ENCODE results near the gene CFAP53. TPM values are rescaled to one million over a fixed set of nuclear protein-coding genes. Genes with fewer than 3 reads are reported as not detected.
"Not testable (repeated sequence)": the region's sequence is repeated elsewhere in the genome, so short reads cannot be mapped to it uniquely, and the experiment has no call there.

CFAP53 gene
- polyA plus RNA-seq: not detected

- Mint-ChIP-seq H3K4me1 (peaks cover 14 to 25% (median 18%) of the 10 kb centered on the region in 3 donors), H3K27me3 (no peaks in the 10 kb centered on the region), H3K9me3 (no peaks in the 10 kb centered on the region), H3K36me3 (no peaks in the 10 kb centered on the region), H3K4me3 (peak within 1 kb of the TSS; percentile 80 to 95 (median 90)), H3K27ac (peak within 1 kb of the TSS; percentile 88 to 96 (median 94))
Measured at GRCh38 chr18:50266248-50266704, at the start of gene CFAP53. Gene CFAP53, minus strand, starts transcription at chr18:50266495. Its CDS starts 91 bp downstream, at chr18:50266404.

DNA sequence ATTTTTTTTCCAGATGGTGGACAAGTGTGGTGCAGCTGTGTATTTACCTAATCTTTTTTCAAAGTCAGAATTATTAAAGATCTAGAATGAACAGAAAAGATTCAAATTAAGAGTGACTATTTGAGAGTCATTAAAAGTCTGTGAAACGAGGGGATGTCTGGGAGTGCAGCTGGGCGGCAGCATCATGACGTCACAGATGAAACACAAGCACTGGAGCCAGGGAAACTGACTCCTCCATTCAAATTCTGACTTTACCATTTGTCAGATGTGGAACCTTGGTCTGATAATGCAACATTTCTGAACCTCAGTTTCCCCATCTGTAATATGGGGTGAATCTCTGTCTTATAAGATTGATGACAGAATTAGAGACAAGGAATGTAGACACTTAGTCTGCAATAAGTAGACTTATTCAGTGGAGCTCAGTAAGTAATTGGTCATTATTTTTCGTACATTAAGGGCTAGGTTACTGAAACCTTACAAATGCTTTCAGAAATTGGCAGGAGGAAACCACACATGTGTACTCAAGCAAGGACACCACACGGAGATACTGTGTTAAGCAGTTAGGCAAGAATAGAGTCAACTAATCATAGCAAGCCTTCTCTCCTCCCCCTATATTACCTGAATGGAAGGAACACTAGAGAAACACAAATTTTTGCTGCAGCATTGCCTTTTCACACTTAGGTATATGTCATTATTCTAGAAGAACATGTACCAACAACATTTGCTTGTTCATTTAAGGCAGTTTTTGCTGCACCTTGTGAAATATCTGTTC lies 49.0 kb upstream of the CFAP53 start:
- Mint-ChIP-seq H3K27ac (peak overlapping the region in 1 of 3 donors; percentile 41), H3K27me3 (peaks cover 3% of the 10 kb centered on the region), H3K9me3 (peaks cover 0 to 5% (median 0%) of the 10 kb centered on the region in 3 donors), H3K36me3 (no peaks in the 10 kb centered on the region), H3K4me3 (peak overlapping the region in 2 of 4 donors; percentile 71 to 82), H3K4me1 (peaks cover 36 to 52% (median 39%) of the 10 kb centered on the region in 3 donors)

DNA sequence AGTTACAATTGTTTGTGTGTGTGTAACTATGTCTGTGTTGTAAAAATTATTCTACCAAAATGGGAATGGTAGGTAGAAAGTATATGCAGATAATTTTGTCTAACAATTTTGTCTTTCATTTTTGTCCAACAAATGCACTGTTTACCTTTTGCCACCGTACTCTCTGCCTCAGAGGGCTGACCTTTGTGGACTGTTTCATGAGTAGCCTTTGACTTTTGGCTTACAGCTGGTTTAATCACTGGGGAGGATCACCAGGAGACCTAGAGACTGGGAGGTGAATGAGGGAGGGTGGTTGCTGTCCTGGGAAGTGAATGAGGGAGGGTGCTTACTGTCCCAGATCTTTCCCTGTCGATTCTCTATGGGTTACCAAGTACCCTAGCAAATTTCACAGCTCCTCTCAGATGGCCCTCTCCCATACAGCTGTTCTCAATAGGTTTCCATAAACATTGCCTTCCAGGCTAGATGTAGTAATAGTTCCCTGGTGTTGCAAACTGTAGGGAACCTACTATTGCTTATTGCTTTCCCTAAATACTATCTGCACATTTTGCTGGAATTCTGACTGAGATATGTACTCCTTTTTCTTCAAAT lies 47.7 kb upstream of the CFAP53 start:
- Mint-ChIP-seq H3K9me3 (peaks cover 0 to 5% (median 0%) of the 10 kb centered on the region in 3 donors), H3K4me1 (peaks cover 31 to 50% (median 33%) of the 10 kb centered on the region in 3 donors), H3K27me3 (peaks cover 2% of the 10 kb centered on the region), H3K4me3 (peak overlapping the region in 1 of 4 donors; percentile 69), H3K36me3 (no peaks in the 10 kb centered on the region), H3K27ac (no peak overlapping the region)

DNA sequence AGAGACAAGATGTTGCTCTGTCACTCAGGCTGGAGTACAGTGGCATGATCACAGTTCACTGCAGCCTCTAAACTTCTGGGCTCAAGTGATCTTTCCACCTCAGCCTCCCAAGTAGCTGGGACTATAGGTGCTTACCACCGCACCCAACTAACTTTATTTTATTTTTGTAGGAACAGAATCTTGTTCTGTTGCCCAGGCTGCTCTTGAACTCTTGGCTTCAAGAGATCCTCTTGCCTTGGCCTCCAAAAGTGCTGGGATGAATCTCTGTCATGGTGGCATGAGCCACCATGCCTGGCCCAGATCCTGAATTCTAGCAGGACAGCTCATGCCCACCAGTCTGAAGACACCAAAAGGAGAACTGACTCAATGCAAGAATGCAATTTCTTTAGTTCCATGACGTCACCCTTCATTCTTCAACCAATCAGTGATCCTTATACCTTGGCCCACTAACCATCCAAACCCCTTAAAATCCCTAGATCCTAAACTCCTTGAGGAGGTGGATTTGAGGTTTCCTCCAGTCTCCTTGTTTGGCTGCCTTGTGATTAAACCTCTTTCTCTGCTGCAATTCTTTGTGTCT lies 46.8 kb upstream of the CFAP53 start:
- Mint-ChIP-seq H3K9me3 (peaks cover 0 to 5% (median 0%) of the 10 kb centered on the region in 3 donors), H3K27me3 (peaks cover 2% of the 10 kb centered on the region), H3K27ac (peak overlapping the region in 2 of 3 donors; percentile 6 to 32), H3K4me3 (peak overlapping the region in 3 of 4 donors; percentile 32 to 34 (median 33)), H3K36me3 (no peaks in the 10 kb centered on the region), H3K4me1 (peaks cover 34 to 57% (median 35%) of the 10 kb centered on the region in 3 donors)

DNA sequence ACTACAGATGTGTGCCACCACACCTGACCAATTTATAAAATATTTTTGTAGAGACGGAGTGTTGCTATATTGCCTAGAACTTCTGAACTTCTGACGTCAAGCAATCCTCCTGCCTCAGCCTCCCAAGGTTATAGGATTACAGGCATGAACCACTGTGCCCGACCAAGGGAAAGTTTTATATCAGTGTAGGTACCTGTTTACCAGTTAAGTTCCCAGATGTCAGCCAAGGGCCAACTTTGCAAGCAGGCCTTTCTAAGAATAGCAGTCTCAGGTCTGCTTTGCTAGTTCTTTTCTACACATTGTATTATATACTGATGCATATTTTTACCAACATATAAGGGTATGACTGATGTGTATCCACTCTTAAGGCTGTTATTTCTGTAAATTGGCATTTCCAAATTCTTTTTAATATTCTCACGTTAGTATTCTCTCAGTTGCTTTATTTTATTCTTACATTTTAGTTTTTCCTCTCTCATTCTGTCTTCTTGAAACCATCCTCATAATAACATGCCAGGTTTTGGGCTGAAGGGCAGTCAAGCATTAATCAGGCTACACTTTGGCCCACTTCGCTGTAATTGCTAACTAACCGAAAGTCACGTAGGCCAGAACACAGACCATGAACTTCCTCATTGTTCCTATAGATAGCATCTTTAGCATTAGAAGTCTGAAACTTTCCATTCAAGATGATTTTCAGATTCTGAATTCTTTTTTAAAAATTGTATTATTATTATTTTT lies 46.2 kb upstream of the CFAP53 start:
- Mint-ChIP-seq H3K4me1 (peaks cover 38 to 62% (median 39%) of the 10 kb centered on the region in 3 donors), H3K4me3 (peak overlapping the region; percentile 22 to 88 (median 59)), H3K27me3 (peaks cover 4% of the 10 kb centered on the region), H3K27ac (peak overlapping the region; percentile 6 to 78 (median 32)), H3K9me3 (peaks cover 0 to 5% (median 0%) of the 10 kb centered on the region in 3 donors), H3K36me3 (no peaks in the 10 kb centered on the region)

DNA sequence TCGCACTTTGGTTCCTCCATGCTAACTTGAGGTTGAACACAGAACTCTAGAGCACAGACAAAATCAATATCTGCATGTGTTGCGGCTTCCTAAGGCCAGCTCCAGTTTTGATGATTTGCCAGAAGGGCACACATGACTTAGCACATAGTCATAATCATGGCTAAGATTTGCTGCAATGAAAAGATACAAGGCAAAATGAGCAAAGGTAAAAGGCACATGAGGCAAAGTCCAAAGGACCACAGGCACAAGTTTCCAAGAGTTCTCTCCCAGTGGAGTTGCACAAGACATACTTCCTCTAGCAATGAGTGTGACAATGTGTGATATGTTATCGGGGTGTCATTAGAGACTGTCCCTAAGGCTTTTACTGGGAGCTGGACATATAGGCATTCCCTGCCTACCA lies 45.4 kb upstream of the CFAP53 start:
- no peaks in the 10 kb centered on the region for H3K36me3 Mint-ChIP-seq
- H3K27ac Mint-ChIP-seq: no peak overlapping the region
- H3K27me3 Mint-ChIP-seq: peaks cover 4% of the 10 kb centered on the region
- peak overlapping the region in 2 of 4 donors; percentile 19 to 63 for H3K4me3 Mint-ChIP-seq
- peaks cover 0 to 5% (median 0%) of the 10 kb centered on the region in 3 donors for H3K9me3 Mint-ChIP-seq
- H3K4me1 Mint-ChIP-seq: peaks cover 42 to 64% (median 43%) of the 10 kb centered on the region in 3 donors

GRCh38 chr18:50310080-50310479 lies 43.8 kb upstream of the CFAP53 start:
- H3K27me3 Mint-ChIP-seq: peaks cover 7% of the 10 kb centered on the region
- H3K4me3 Mint-ChIP-seq: peak overlapping the region in 1 of 4 donors; percentile 42
- no peak overlapping the region for H3K27ac Mint-ChIP-seq
- no peaks in the 10 kb centered on the region for H3K36me3 Mint-ChIP-seq
- peaks cover 3 to 9% (median 3%) of the 10 kb centered on the region in 3 donors for H3K9me3 Mint-ChIP-seq
- H3K4me1 Mint-ChIP-seq: peaks cover 37 to 55% (median 38%) of the 10 kb centered on the region in 3 donors

DNA sequence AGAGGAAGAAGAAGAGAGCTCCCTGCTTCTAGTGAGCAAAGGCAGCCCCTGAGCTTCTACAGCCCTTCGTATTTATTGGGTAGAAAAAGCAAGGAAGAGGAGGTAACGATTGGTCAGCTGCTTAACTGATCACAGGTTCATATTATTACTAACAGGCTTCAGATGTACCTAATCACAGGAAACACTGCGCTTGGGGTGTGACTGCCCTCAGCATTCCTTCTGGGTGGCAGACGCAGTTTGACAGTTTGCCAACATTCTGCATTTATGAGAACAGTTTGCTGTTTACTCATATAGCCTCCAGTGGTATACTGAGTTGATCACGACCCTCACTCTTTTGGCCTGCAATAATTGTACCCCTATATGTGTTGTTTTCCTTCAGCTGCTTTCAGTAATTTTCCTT lies 42.6 kb upstream of the CFAP53 start:
- not testable (repeated sequence) for H3K36me3 Mint-ChIP-seq, H3K27me3 Mint-ChIP-seq
- Mint-ChIP-seq H3K27ac (peak overlapping the region in 2 of 3 donors; percentile 2 to 9), H3K9me3 (peaks cover 3 to 10% (median 4%) of the 10 kb centered on the region in 3 donors), H3K4me3 (peak overlapping the region; percentile 74 to 97 (median 95)), H3K4me1 (peaks cover 28 to 45% (median 35%) of the 10 kb centered on the region in 3 donors)

- peak overlapping the region; percentile 30 to 94 (median 31) for H3K27ac Mint-ChIP-seq
- peaks cover 3 to 5% (median 4%) of the 10 kb centered on the region in 3 donors for H3K9me3 Mint-ChIP-seq
- no peaks in the 10 kb centered on the region for H3K36me3 Mint-ChIP-seq
- peaks cover 8% of the 10 kb centered on the region for H3K27me3 Mint-ChIP-seq
- H3K4me1 Mint-ChIP-seq: peaks cover 23 to 38% (median 31%) of the 10 kb centered on the region in 3 donors
- H3K4me3 Mint-ChIP-seq: peak overlapping the region; percentile 74 to 97 (median 95)
Measured at GRCh38 chr18:50307738-50308470, 41.6 kb upstream of the CFAP53 start.

GRCh38 chr18:50307400-50307737 lies 41.1 kb upstream of the CFAP53 start:
- Mint-ChIP-seq H3K4me1 (peaks cover 20 to 34% (median 26%) of the 10 kb centered on the region in 3 donors), H3K36me3 (no peaks in the 10 kb centered on the region), H3K9me3 (peaks cover 3 to 5% (median 4%) of the 10 kb centered on the region in 3 donors), H3K4me3 (peak overlapping the region; percentile 74 to 97 (median 95)), H3K27me3 (peaks cover 6% of the 10 kb centered on the region), H3K27ac (peak overlapping the region; percentile 30 to 94 (median 31))

- peaks cover 20 to 32% (median 26%) of the 10 kb centered on the region in 3 donors for H3K4me1 Mint-ChIP-seq
- H3K27ac Mint-ChIP-seq: peak overlapping the region in 1 of 3 donors; percentile 94
- peak overlapping the region; percentile 41 to 97 (median 95) for H3K4me3 Mint-ChIP-seq
- no peaks in the 10 kb centered on the region for H3K36me3 Mint-ChIP-seq
- H3K9me3 Mint-ChIP-seq: peaks cover 3 to 5% (median 4%) of the 10 kb centered on the region in 3 donors
- peaks cover 6% of the 10 kb centered on the region for H3K27me3 Mint-ChIP-seq
Measured at GRCh38 chr18:50306944-50307343, 40.6 kb upstream of the CFAP53 start.

DNA sequence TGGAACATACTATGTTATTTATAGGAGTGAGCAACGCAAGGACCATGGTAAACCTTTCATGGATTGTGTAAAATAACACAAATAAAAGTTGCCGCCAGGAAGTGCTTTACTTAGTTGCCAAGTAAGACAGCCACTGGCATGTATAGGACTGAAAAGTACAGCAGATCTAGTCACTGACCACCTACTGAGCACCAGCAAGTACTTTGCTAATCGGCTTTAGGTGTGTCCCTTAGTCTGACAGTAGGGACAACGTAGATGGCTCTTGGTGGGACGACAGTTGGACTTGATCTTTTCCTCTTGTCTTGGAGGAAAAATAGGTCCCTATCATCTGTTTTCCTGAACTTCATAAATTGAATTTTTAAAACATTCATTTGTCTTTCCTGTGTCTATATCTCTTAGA lies 34.8 kb upstream of the CFAP53 start:
- no peak overlapping the region for H3K4me3 Mint-ChIP-seq
- H3K4me1 Mint-ChIP-seq: peaks cover 8 to 18% (median 10%) of the 10 kb centered on the region in 3 donors
- no peaks in the 10 kb centered on the region for H3K36me3 Mint-ChIP-seq
- H3K9me3 Mint-ChIP-seq: peaks cover 3 to 5% (median 4%) of the 10 kb centered on the region in 3 donors
- no peak overlapping the region for H3K27ac Mint-ChIP-seq
- H3K27me3 Mint-ChIP-seq: peaks cover 9% of the 10 kb centered on the region

DNA sequence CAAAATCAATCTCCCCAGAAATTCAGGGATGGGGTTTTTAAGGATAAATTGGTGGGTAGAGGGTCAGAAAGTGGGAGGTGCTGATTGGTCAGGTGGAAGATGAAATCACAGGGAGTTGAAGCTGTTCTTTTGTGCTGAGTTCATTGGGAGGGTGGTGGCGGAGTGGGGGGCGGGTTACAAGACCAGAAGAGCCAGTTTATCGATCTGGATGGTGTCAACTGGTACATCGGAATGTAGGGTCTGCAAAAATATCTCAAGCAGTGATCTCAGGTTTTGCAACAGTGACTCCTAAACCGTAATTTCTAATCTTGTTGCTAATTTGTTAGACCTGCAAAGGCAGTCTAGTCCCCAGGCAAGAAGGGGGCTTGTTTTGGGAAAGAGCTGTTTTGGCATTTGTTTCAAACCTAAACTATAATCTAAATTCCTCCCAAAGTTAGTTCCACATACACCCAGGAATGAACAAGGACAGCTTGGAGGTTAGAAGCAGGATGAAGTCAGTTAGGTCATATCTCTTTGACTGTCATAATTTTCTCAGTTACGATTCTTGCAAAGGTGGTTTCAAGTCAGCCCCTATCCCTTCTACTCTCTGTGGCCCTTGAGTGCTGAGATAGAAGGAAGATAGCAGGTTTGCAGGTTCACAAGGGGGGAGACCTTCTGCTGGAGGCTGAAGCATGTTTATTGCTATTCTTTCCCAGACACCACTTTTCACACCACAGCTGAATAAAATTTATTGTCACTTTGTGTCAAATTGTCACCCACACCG lies 33.5 kb upstream of the CFAP53 start:
- Mint-ChIP-seq H3K27ac (peak overlapping the region in 2 of 3 donors; percentile 61 to 84), H3K27me3 (peaks cover 6% of the 10 kb centered on the region), H3K4me3 (peak overlapping the region in 3 of 4 donors; percentile 60 to 68 (median 65)), H3K9me3 (no peaks in the 10 kb centered on the region), H3K4me1 (peaks cover 8 to 18% (median 10%) of the 10 kb centered on the region in 3 donors), H3K36me3 (no peaks in the 10 kb centered on the region)

All from IgD-negative memory B cell (primary cell).